Activated CD4-positive, alpha-beta T cell treated with anti-CD3 and anti-CD28 coated beads for 36 hours (primary cell): ENCODE measurements around the gene DCC. TPM values are rescaled to one million over a fixed set of nuclear protein-coding genes. Genes with fewer than 3 reads are reported as not detected.

Experiments
- ATAC-seq: fragments of 200-7000 bp; cut with Tn5 transposase; one replicate; pipeline ENCODE4 v1.10.0; 2021; ENCODE audit warnings: mild to moderate bottlenecking, moderate library complexity
- CTCF ChIA-PET: fragments of 350-600 bp; sonication (Branson Sonifier 250); formaldehyde crosslinking; loops from one replicate; lab custom pipeline; 2021; ENCODE audit warnings: antibody characterized with exemption; lab: Charles Lee
- POLR2A ChIA-PET: fragments of 350-600 bp; sonication (Branson Sonifier 250); formaldehyde crosslinking; loops from one replicate; lab custom pipeline; 2021; ENCODE audit warnings: antibody characterized with exemption, inconsistent platforms; lab: Charles Lee
- DNase-seq: peaks from one replicate; pipeline ENCODE4 v3.0.0-alpha.2; 2020
- H3K27ac Mint-ChIP-seq: one replicate; pipeline ENCODE4 v1.8.0; 2021; ENCODE audit warnings: mixed read lengths
- H3K27me3 Mint-ChIP-seq: one replicate; pipeline ENCODE4 v1.8.0; 2021; ENCODE audit warnings: mixed read lengths
- H3K36me3 Mint-ChIP-seq: one replicate; pipeline ENCODE4 v1.8.0; 2021; ENCODE audit warnings: low read depth, mixed read lengths
- H3K4me1 Mint-ChIP-seq: one replicate; pipeline ENCODE4 v1.8.0; 2021; ENCODE audit warnings: mixed read lengths
- H3K4me3 Mint-ChIP-seq: one replicate; pipeline ENCODE4 v1.8.0; 2021; ENCODE audit warnings: mild to moderate bottlenecking, moderate library complexity, mixed read lengths
- H3K9me3 Mint-ChIP-seq: one replicate; pipeline ENCODE4 v1.8.0; 2021; ENCODE audit warnings: low read depth, mixed read lengths
- intact Hi-C, 2 experiments: fragments of 100-400 bp; cut with DNase I in 1 of 2; cut with micrococcal nuclease in 1 of 2; formaldehyde crosslinking; loops; one replicate each; pipeline versions ENCODE4 v1.14.2 to v1.15.1; 2022 to 2024; cut with DNase I, micrococcal nuclease
- total RNA-seq, 2 experiments: library from RNA; stranded (reverse); gene quantifications; one replicate each; pipeline ENCODE4 v1.2.3, GENCODE V29; 2021

Gene DCC
- total RNA-seq, 2 experiments from 2014 or later = not detected

GRCh38 chr18:53261241-53261640 lies 921.2 kb downstream of the DCC start:
- ChIA-PET CTCF (interaction anchor here (0.6 kb wide), 1 partner anchor 220 kb away, joined by 4 read pairs; no protein-coding TSS in a partner anchor), POLR2A (no interaction called here)
- intact Hi-C loops = no loop called here
- H3K4me3 Mint-ChIP-seq = no peak overlapping the region
- peaks cover 13% of the 10 kb centered on the region for H3K9me3 Mint-ChIP-seq
- no peak overlapping the region for H3K27ac Mint-ChIP-seq
- H3K27me3 Mint-ChIP-seq = no peaks in the 10 kb centered on the region
- ATAC-seq = no peak
- H3K4me1 Mint-ChIP-seq = no peaks in the 10 kb centered on the region
- DNase-seq = no peak
- H3K36me3 Mint-ChIP-seq = no peaks in the 10 kb centered on the region

GRCh38 chr18:53266850-53267249 lies 926.9 kb downstream of the DCC start:
- POLR2A ChIA-PET = no interaction called here

GRCh38 chr18:53268455-53268854 lies 928.5 kb downstream of the DCC start:
- intact Hi-C loops = no loop called here
- ChIA-PET POLR2A (no interaction called here), CTCF (no interaction called here)
- no peak overlapping the region for H3K4me3 Mint-ChIP-seq
- ATAC-seq (no peak), DNase-seq (no peak)
- H3K36me3 Mint-ChIP-seq = no peaks in the 10 kb centered on the region
- H3K9me3 Mint-ChIP-seq = peaks cover 1% of the 10 kb centered on the region
- H3K4me1 Mint-ChIP-seq = no peaks in the 10 kb centered on the region
- no peaks in the 10 kb centered on the region for H3K27me3 Mint-ChIP-seq
- H3K27ac Mint-ChIP-seq = no peak overlapping the region

More at GRCh38 chr18:53266850-53267249, 926.9 kb downstream of the DCC start:
- CTCF ChIA-PET = no interaction called here
- H3K27me3 Mint-ChIP-seq = no peaks in the 10 kb centered on the region
- no peak for DNase-seq
- no peaks in the 10 kb centered on the region for H3K4me1 Mint-ChIP-seq
- peaks cover 1% of the 10 kb centered on the region for H3K9me3 Mint-ChIP-seq
- no peak overlapping the region for H3K4me3 Mint-ChIP-seq
- intact Hi-C loops = no loop called here
- ATAC-seq = no peak
- H3K27ac Mint-ChIP-seq = no peak overlapping the region
- no peaks in the 10 kb centered on the region for H3K36me3 Mint-ChIP-seq

DNA sequence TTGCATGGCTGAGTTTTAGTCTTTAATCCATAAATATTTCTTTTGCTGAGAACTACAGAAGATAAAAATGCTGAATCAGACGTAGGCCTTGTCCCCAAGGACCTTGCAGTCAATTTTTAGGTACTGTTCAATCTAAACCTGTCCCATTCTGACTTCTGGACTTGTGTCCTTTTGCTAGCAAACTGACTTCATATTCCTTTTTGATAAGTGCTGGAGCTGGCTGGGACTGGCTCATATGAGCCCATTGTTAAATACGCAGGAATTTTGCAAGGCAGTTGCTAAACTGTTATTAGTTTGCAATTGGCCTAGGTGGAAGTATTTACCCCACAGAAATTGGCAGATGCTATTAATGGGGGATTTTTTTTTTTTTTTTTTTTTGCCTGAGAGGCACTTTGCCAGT lies 941.4 kb downstream of the DCC start:
- Mint-ChIP-seq H3K36me3 (no peaks in the 10 kb centered on the region), H3K4me1 (no peaks in the 10 kb centered on the region), H3K27ac (no peak overlapping the region), H3K4me3 (no peak overlapping the region), H3K9me3 (peaks cover 13% of the 10 kb centered on the region), H3K27me3 (no peaks in the 10 kb centered on the region)
- intact Hi-C loops = no loop called here
- ATAC-seq (no peak), DNase-seq (no peak)
- ChIA-PET POLR2A (no interaction called here), CTCF (no interaction called here)

DNA sequence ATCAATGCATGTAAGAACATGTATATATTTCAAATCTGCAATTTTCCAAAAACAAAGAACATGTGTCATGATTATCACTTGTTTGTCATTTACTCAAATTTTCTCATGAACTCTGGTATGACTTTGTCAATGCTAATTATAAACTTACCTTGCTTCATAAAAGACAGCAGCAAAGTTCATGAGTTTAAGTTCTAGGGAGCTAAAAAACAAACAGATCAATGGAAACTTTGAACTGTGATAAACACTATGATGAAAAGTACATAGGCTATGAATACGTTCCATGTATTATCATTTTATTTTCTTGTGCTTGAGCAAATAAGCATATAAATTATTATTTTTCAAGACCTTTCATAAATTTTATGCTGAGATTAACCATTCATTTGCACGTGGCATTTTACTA lies 943.7 kb downstream of the DCC start:
- Mint-ChIP-seq H3K4me3 (no peak overlapping the region), H3K9me3 (peaks cover 13% of the 10 kb centered on the region), H3K36me3 (no peaks in the 10 kb centered on the region), H3K4me1 (no peaks in the 10 kb centered on the region), H3K27me3 (no peaks in the 10 kb centered on the region), H3K27ac (no peak overlapping the region)
- ChIA-PET POLR2A (no interaction called here), CTCF (no interaction called here)
- ATAC-seq (no peak), DNase-seq (no peak)
- intact Hi-C loops = no loop called here

DNA sequence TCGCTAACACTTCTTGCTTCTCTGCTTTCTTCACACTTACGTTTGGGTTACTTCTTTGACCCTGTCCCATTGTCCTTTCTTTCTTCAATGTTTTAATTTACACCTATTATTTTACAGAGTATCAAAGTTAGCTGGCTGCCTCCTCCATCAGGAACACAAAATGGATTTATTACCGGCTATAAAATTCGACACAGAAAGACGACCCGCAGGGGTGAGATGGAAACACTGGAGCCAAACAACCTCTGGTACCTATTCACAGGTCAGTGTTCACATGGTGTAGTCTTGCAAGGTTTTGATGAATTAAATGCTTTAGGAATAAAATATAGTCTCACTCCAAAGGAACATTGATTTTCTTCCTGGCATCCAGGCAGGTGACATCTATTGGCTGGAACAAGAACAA lies 965.5 kb downstream of the DCC start:
- H3K4me3 Mint-ChIP-seq = no peak overlapping the region
- H3K4me1 Mint-ChIP-seq = no peaks in the 10 kb centered on the region
- ATAC-seq (no peak), DNase-seq (no peak)
- intact Hi-C loops = no loop called here
- ChIA-PET POLR2A (no interaction called here), CTCF (no interaction called here)
- peaks cover 5% of the 10 kb centered on the region for H3K9me3 Mint-ChIP-seq
- no peaks in the 10 kb centered on the region for H3K27me3 Mint-ChIP-seq
- H3K36me3 Mint-ChIP-seq = no peaks in the 10 kb centered on the region
- no peak overlapping the region for H3K27ac Mint-ChIP-seq

- no peak for ATAC-seq
- DNase-seq = no peak
- H3K4me3 Mint-ChIP-seq = no peak overlapping the region
- ChIA-PET POLR2A (no interaction called here), CTCF (interaction anchor here (0.6 kb wide), 1 partner anchor 66 kb away, joined by 3 read pairs; no protein-coding TSS in a partner anchor)
- H3K4me1 Mint-ChIP-seq = no peaks in the 10 kb centered on the region
- H3K36me3 Mint-ChIP-seq = no peaks in the 10 kb centered on the region
- intact Hi-C loops = no loop called here
- H3K27me3 Mint-ChIP-seq = no peaks in the 10 kb centered on the region
- H3K9me3 Mint-ChIP-seq = peaks cover 15% of the 10 kb centered on the region
- H3K27ac Mint-ChIP-seq = no peak overlapping the region
Observed at GRCh38 chr18:53319628-53320027, 979.6 kb downstream of the DCC start.

DNA sequence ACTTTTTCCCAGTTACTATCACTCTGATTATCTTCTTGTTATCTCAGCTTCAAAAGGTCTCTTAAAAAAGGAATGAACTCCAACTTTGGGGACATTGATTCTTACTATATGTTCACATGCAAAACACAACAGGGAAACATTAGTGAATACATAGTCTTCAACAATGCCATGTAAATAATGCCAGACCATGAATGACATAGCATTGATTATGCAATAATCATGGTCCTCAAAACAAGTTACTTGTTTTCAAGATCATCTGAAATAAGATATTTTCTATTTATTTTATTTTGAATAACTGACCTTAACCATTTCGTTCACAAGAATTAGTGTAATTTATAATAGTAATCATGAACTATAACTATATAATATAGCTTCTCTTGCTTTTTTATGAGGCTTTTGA lies 982.2 kb downstream of the DCC start:
- ATAC-seq (no peak), DNase-seq (no peak)
- intact Hi-C loops = no loop called here
- Mint-ChIP-seq H3K4me1 (no peaks in the 10 kb centered on the region), H3K27me3 (no peaks in the 10 kb centered on the region), H3K9me3 (peaks cover 13% of the 10 kb centered on the region), H3K27ac (no peak overlapping the region), H3K36me3 (no peaks in the 10 kb centered on the region), H3K4me3 (no peak overlapping the region)
- POLR2A ChIA-PET = no interaction called here
- CTCF ChIA-PET = no interaction called here

- no peak for ATAC-seq
- no peaks in the 10 kb centered on the region for H3K36me3 Mint-ChIP-seq
- intact Hi-C loops = no loop called here
- peaks cover 7% of the 10 kb centered on the region for H3K9me3 Mint-ChIP-seq
- no peaks in the 10 kb centered on the region for H3K4me1 Mint-ChIP-seq
- no peak overlapping the region for H3K27ac Mint-ChIP-seq
- ChIA-PET CTCF (no interaction called here), POLR2A (no interaction called here)
- no peak for DNase-seq
- no peak overlapping the region for H3K4me3 Mint-ChIP-seq
- no peaks in the 10 kb centered on the region for H3K27me3 Mint-ChIP-seq
Observed at GRCh38 chr18:53324353-53324752, 984.4 kb downstream of the DCC start.

GRCh38 chr18:53360501-53361443 lies 1020.8 kb downstream of the DCC start:
- no peak overlapping the region for H3K4me3 Mint-ChIP-seq
- no peak for DNase-seq
- ChIA-PET CTCF (no interaction called here), POLR2A (no interaction called here)
- no peaks in the 10 kb centered on the region for H3K36me3 Mint-ChIP-seq
- H3K27me3 Mint-ChIP-seq = no peaks in the 10 kb centered on the region
- no peak for ATAC-seq
- intact Hi-C loops = no loop called here
- no peak overlapping the region for H3K27ac Mint-ChIP-seq
- H3K4me1 Mint-ChIP-seq = no peaks in the 10 kb centered on the region
- H3K9me3 Mint-ChIP-seq = no peaks in the 10 kb centered on the region

GRCh38 chr18:53375621-53376020 lies 1035.6 kb downstream of the DCC start:
- no peak overlapping the region for H3K27ac Mint-ChIP-seq
- intact Hi-C loops = no loop called here
- no peaks in the 10 kb centered on the region for H3K4me1 Mint-ChIP-seq
- H3K36me3 Mint-ChIP-seq = no peaks in the 10 kb centered on the region
- ChIA-PET CTCF (no interaction called here), POLR2A (no interaction called here)
- no peaks in the 10 kb centered on the region for H3K27me3 Mint-ChIP-seq
- H3K4me3 Mint-ChIP-seq = no peak overlapping the region
- H3K9me3 Mint-ChIP-seq = peaks cover 3% of the 10 kb centered on the region
- DNase-seq (no peak), ATAC-seq (no peak)

GRCh38 chr18:53380063-53380639 lies 1040.2 kb downstream of the DCC start:
- POLR2A ChIA-PET = no interaction called here
- Mint-ChIP-seq H3K27me3 (no peaks in the 10 kb centered on the region), H3K9me3 (no peaks in the 10 kb centered on the region), H3K36me3 (no peaks in the 10 kb centered on the region), H3K27ac (no peak overlapping the region), H3K4me3 (no peak overlapping the region), H3K4me1 (no peaks in the 10 kb centered on the region)
- DNase-seq (no peak), ATAC-seq (no peak)
- CTCF ChIA-PET = interaction anchor here (0.8 kb wide), 1 partner anchor 20 kb away, joined by 3 read pairs; no protein-coding TSS in a partner anchor
- intact Hi-C loops = loop anchor here in 1 of 2 experiments (1.0 kb wide), 1 partner anchor 1712 kb away; no protein-coding TSS in a partner anchor
